Stomach (tissue), 4 donors: ENCODE results near the gene TLR9.

Experiments used
- CTCF ChIP-seq, 7 experiments: fragments of 450-650 bp in 4 of 7; fragments of 200-600 bp in 3 of 7; sonication (generic) in 3 of 7; IDR thresholded peaks; one replicate each; pipeline ENCODE4 v1.5.1; 2016 to 2019; ENCODE audit warnings: antibody characterized with exemption in 7 of 7, control low read depth in 2 of 7, mild to moderate bottlenecking in 1 of 7
- POLR2A ChIP-seq, 4 donors: fragments of 450-650 bp; IDR thresholded peaks; one replicate each; pipeline ENCODE4 v1.6.1; 2016; ENCODE audit warnings: antibody characterized with exemption in 4 of 4, control low read depth in 2 of 4, mild to moderate bottlenecking in 1 of 4, moderate library complexity in 1 of 4

- TF ChIP-seq CTCF (IDR thresholded peaks at IDR 0.05) (no peak), POLR2A (IDR thresholded peaks at IDR 0.05) (no peak)
These were observed 7.4 kb downstream of the TLR9 start for GRCh38 chr3:52218026-52218425.
